A549 (cell line): Measurements from ENCODE around the gene ELF4. TPM values are rescaled to one million over a fixed set of nuclear protein-coding genes. Genes with fewer than 3 reads are reported as not detected.
"Not testable (repeated sequence)": the region's sequence is repeated elsewhere in the genome, so short reads cannot be mapped to it uniquely, and the experiment has no call there.

Experiments
- ATAC-seq, 2 experiments: fragments of 200-7000 bp in 1 of 2; fragments of >200 bp in 1 of 2; cut with Nextera tagmentation in 1 of 2; cut with Tn5 transposase in 1 of 2; 3 replicates each; pipeline versions ENCODE4 v1.8.0 to v1.9.1; 2018 to 2020; ENCODE audit warnings: mild to moderate bottlenecking in 1 of 2, moderate library complexity in 1 of 2
- CTCF ChIA-PET: fragments of 300-600 bp; sonication (Branson Sonifier 250); formaldehyde crosslinking; extraction: SDS; loops from one replicate; lab custom pipeline; 2021; ENCODE audit warnings: antibody characterized with exemption, inconsistent platforms; lab: Yijun Ruan, JAX
- POLR2A ChIA-PET: fragments of 350-600 bp; formaldehyde crosslinking; extraction: SDS; loops from one replicate; lab custom pipeline; 2021; ENCODE audit warnings: antibody characterized with exemption, inconsistent platforms; lab: Yijun Ruan, JAX
- DNase-seq, 2 experiments: peaks; one replicate each; pipeline versions ENCODE4 v3.0.0 to v3.0.0-alpha.2; 2011 to 2016; ENCODE audit warnings: low read depth in 1 of 2, low spot score in 1 of 2
- FAIRE-seq: peaks from 2 replicates; lab custom pipeline; 2011; peaks lifted over from hg19 to GRCh38; lab: Jason Lieb, UNC
- H3K27ac ChIP-seq, 2 experiments: fragments of >200 bp; sonication (Bioruptor Twin); formaldehyde crosslinking; 3 replicates each; pipeline ENCODE4 v1.5.1; 2016 to 2017
- H3K4me1 ChIP-seq: fragments of >200 bp; sonication (Bioruptor Twin); formaldehyde crosslinking; 3 replicates; pipeline ENCODE4 v1.6.1; 2016
- H3K4me2 ChIP-seq: fragments of >200 bp; sonication (Bioruptor Twin); formaldehyde crosslinking; 3 replicates; pipeline ENCODE4 v1.6.1; 2016
- H3K4me3 ChIP-seq: fragments of >200 bp; sonication (Bioruptor Twin); formaldehyde crosslinking; 3 replicates; pipeline ENCODE4 v1.5.1; 2016
- H3K9me3 ChIP-seq: fragments of >200 bp; sonication (Bioruptor Twin); formaldehyde crosslinking; 3 replicates; pipeline ENCODE4 v1.6.1; 2016
- BCL3 ChIP-seq: fragments of >200 bp; sonication (Bioruptor Twin); formaldehyde crosslinking; IDR thresholded peaks from 3 replicates; pipeline ENCODE4 v1.6.1; 2016
- CHD2 ChIP-seq: fragments of 150-350 bp; IDR thresholded peaks from 2 replicates; pipeline ENCODE4 v1.6.1; 2014; ENCODE audit warnings: low read length; ENCODE audit not compliant: partially characterized antibody
- E2F6 ChIP-seq: IDR thresholded peaks from 2 replicates; pipeline ENCODE4 v1.6.1; 2012; ENCODE audit warnings: low read depth, borderline replicate concordance
- EHF ChIP-seq: fragments of 250-450 bp; sonication (Bioruptor Pico); IDR thresholded peaks from 2 replicates; pipeline ENCODE4 v1.5.0; 2020; ENCODE audit warnings: mild to moderate bottlenecking
- EHMT2 ChIP-seq: fragments of 200-600 bp; sonication (generic); IDR thresholded peaks from 2 replicates; pipeline ENCODE4 v1.6.1; 2016; ENCODE audit warnings: antibody characterized with exemption, low read depth, mild to moderate bottlenecking, moderate library complexity
- ELK1 ChIP-seq: fragments of 150-350 bp; IDR thresholded peaks from 2 replicates; pipeline ENCODE4 v1.6.1; 2014; ENCODE audit warnings: low read depth, mild to moderate bottlenecking, low read length
- EP300 ChIP-seq, 2 experiments: fragments of >200 bp; sonication (Bioruptor Twin); formaldehyde crosslinking; IDR thresholded peaks; 2 replicates in 1 of 2; 3 replicates in 1 of 2; pipeline ENCODE4 v1.6.1; 2016 to 2017
- FOSL2 ChIP-seq, 2 experiments: fragments of 450-650 bp in 1 of 2; fragments of >200 bp in 1 of 2; sonication (Bioruptor Twin) in 1 of 2; formaldehyde crosslinking; IDR thresholded peaks; 2 replicates each; pipeline versions ENCODE4 v1.5.0 to v1.6.1; 2016 to 2020; ENCODE audit warnings: mild to moderate bottlenecking in 1 of 2, moderate library complexity in 1 of 2
- FOXS1 ChIP-seq: fragments of 250-450 bp; sonication (Bioruptor Pico); IDR thresholded peaks from 2 replicates; pipeline ENCODE4 v1.5.0; 2020; ENCODE audit warnings: mild to moderate bottlenecking, moderate library complexity
- HES2 ChIP-seq: fragments of >200 bp; sonication (Bioruptor Twin); formaldehyde crosslinking; IDR thresholded peaks from 2 replicates; pipeline ENCODE4 v1.6.1; 2016
- HEYL ChIP-seq: fragments of 250-450 bp; sonication (Bioruptor Pico); IDR thresholded peaks from 2 replicates; pipeline ENCODE4 v1.8.0; 2021; ENCODE audit warnings: mild to moderate bottlenecking, moderate library complexity
- HOXB13 ChIP-seq: fragments of 250-450 bp; sonication (Bioruptor Pico); IDR thresholded peaks from 2 replicates; pipeline ENCODE4 v1.5.0; 2020; ENCODE audit warnings: low read depth, mild to moderate bottlenecking, moderate library complexity
- POLR2A ChIP-seq: IDR thresholded peaks from 2 replicates; pipeline ENCODE4 v1.6.1; 2012; ENCODE audit warnings: mild to moderate bottlenecking, low read length
- RAD21 ChIP-seq, 2 experiments: fragments of >200 bp in 1 of 2; sonication (Bioruptor Twin) in 1 of 2; formaldehyde crosslinking in 1 of 2; IDR thresholded peaks in 1 of 2; conservative IDR thresholded peaks in 1 of 2; 2 replicates in 1 of 2; 3 replicates in 1 of 2; pipeline ENCODE4 v1.6.1; 2012 to 2018; ENCODE audit warnings: inconsistent platforms in 1 of 2
- RARB ChIP-seq: fragments of 250-450 bp; sonication (Bioruptor Pico); IDR thresholded peaks from 2 replicates; pipeline ENCODE4 v1.8.0; 2021; ENCODE audit warnings: mild to moderate bottlenecking, moderate library complexity
- TFCP2L1 ChIP-seq: fragments of 250-450 bp; sonication (Bioruptor Pico); IDR thresholded peaks from 2 replicates; pipeline ENCODE4 v1.5.0; 2021; ENCODE audit warnings: mild to moderate bottlenecking
- ZNF302 ChIP-seq: fragments of 250-450 bp; sonication (Bioruptor Pico); IDR thresholded peaks from 2 replicates; pipeline ENCODE4 v1.9.0; 2021; ENCODE audit warnings: inconsistent platforms, mild to moderate bottlenecking, moderate library complexity
- ZSCAN20 ChIP-seq: fragments of 250-450 bp; sonication (Bioruptor Pico); IDR thresholded peaks from 2 replicates; pipeline ENCODE4 v1.8.0; 2022; ENCODE audit warnings: mild to moderate bottlenecking, moderate library complexity
- WGBS: methylation state at CpG from one replicate; pipeline ENCODE4 v1.1.6; 2017; ENCODE audit errors: missing lambda C conversion rate; 5-methylcytosine and 5-hydroxymethylcytosine counted together
- polyA plus RNA-seq, 4 experiments: library from polyadenylated mRNA; depleted of rRNA in 3 of 4; stranded (reverse); fragments of >200 nt; fragmentation: RNase III in 1 of 4; extraction: RNeasy Plus Mini Kit Qiagen cat#74134 plus additional on column Dnase treatment in 1 of 4; gene quantifications; 2 replicates in 3 of 4; 3 replicates in 1 of 4; pipeline ENCODE4 v1.2.3, GENCODE V29; 2011 to 2017

Gene ELF4
- polyA plus RNA-seq, 2 of the 4 experiments (the other 2 are of a cell fraction): 16.0 to 18.0 TPM

- peak overlapping the region; percentile 94 to 100 for H3K27ac ChIP-seq
- CTCF ChIA-PET: interaction anchor here (0.7 to 8.4 kb wide), 25 partner anchors 12 to 516 kb away, joined by 3 to 91 read pairs (median 4); no protein-coding TSS in a partner anchor
- peak; percentile 44 to 63 for ATAC-seq
Measured at GRCh38 chrX:130120321-130120731, 10.0 kb upstream of the ELF4 start.

GRCh38 chrX:130119312-130119898 lies 9.1 kb upstream of the ELF4 start:
- ATAC-seq: no peak
- no peak for DNase-seq
- H3K27ac ChIP-seq: peak overlapping the region in 1 of 2 experiments; percentile 69; a peak in 1 of 6 replicates
- peaks cover 30% of the 10 kb centered on the region for H3K4me1 ChIP-seq
- WGBS: 78% methylated on average over 12 of the region's 14 CpGs
- FAIRE-seq: no peak
- TF ChIP-seq HEYL (CRISPR knock-in tag): no peak
- no peak for TF ChIP-seq TFCP2L1 (CRISPR knock-in tag)
- no peak for TF ChIP-seq RARB (CRISPR knock-in tag)
- no peak for TF ChIP-seq ZNF302
- TF ChIP-seq E2F6: no peak
- TF ChIP-seq EHF: no peak
- TF ChIP-seq EHMT2: no peak
- no peak for TF ChIP-seq EP300 (IDR thresholded peaks at IDR 0.05)
- ChIA-PET CTCF (interaction anchor here (0.6 to 8.4 kb wide), 12 partner anchors 12 to 515 kb away, joined by 3 to 91 read pairs (median 4); partner anchors contain the start of gene AIFM1), POLR2A (no interaction called here)
- no peaks in the 10 kb centered on the region for H3K9me3 ChIP-seq
- H3K4me2 ChIP-seq: peak overlapping the region; percentile 9; the same call in 1 of the 3 replicates
- H3K4me3 ChIP-seq: no peak overlapping the region

More at GRCh38 chrX:130120321-130120731, 10.0 kb upstream of the ELF4 start:
- DNase-seq (no peak), FAIRE-seq (no peak)
- peak overlapping the region; percentile 46 for H3K4me3 ChIP-seq
- WGBS: 80% methylated on average over 8 of the region's 28 CpGs
- TF ChIP-seq RAD21 (conservative IDR thresholded peaks at IDR 0.05 in 1 of 2, IDR thresholded peaks at IDR 0.05 in 1 of 2) (no peak), HES2 (no peak), ZSCAN20 (CRISPR knock-in tag) (no peak)
- TF ChIP-seq, all 56 proteins: peak for 0
- POLR2A ChIA-PET: interaction anchor here (1.1 to 1.4 kb wide), 3 partner anchors 9 to 41 kb away, joined by 3 read pairs; no protein-coding TSS in a partner anchor
- Histone ChIP-seq H3K4me1 (peaks cover 30% of the 10 kb centered on the region), H3K4me2 (peak overlapping the region; percentile 76), H3K9me3 (no peaks in the 10 kb centered on the region)

GRCh38 chrX:130118441-130119311 lies 8.4 kb upstream of the ELF4 start:
- Histone ChIP-seq H3K4me2 (peak overlapping the region; percentile 33), H3K27ac (peak overlapping the region in 1 of 2 experiments; percentile 69; a peak in 3 of 6 replicates), H3K9me3 (no peaks in the 10 kb centered on the region), H3K4me1 (peaks cover 35% of the 10 kb centered on the region), H3K4me3 (no peak overlapping the region)
- POLR2A ChIA-PET: no interaction called here
- DNase-seq (peak in 1 of 2 experiments; percentile 43), FAIRE-seq (no peak), ATAC-seq (peak in 1 of 2 experiments; percentile 26; a peak in 2 of 6 replicates)
- TF ChIP-seq FOXS1: no peak
- no peak for TF ChIP-seq FOSL2 (IDR thresholded peaks at IDR 0.05)
- TF ChIP-seq FOSL2 (CRISPR knock-in tag; IDR thresholded peaks at IDR 0.05): peak; percentile 44
- CTCF ChIA-PET: interaction anchor here (1.3 to 8.4 kb wide), 3 partner anchors 39 to 193 kb away, joined by 3 to 91 read pairs (median 7); partner anchors contain the start of gene AIFM1
- 66% methylated on average over 20 of the region's 21 CpGs for WGBS

GRCh38 chrX:130117166-130117565 lies 6.9 kb upstream of the ELF4 start:
- 92% methylated on average over 7 of the region's 7 CpGs for WGBS
- Histone ChIP-seq H3K4me3 (no peak overlapping the region), H3K27ac (no peak overlapping the region), H3K4me1 (peaks cover 35% of the 10 kb centered on the region), H3K4me2 (no peak overlapping the region), H3K9me3 (no peaks in the 10 kb centered on the region)
- FAIRE-seq (no peak), ATAC-seq (no peak), DNase-seq (no peak)
- ChIA-PET CTCF (interaction anchor here (0.6 to 8.4 kb wide), 5 partner anchors 38 to 525 kb away, joined by 3 to 91 read pairs (median 3); no protein-coding TSS in a partner anchor), POLR2A (no interaction called here)
- TF ChIP-seq HOXB13 (CRISPR knock-in tag) (no peak), POLR2A (no peak), ZNF302 (no peak), TFCP2L1 (CRISPR knock-in tag) (no peak), CHD2 (no peak), EHMT2 (no peak), ELK1 (no peak), BCL3 (no peak), EHF (no peak)
- TF ChIP-seq, all 56 proteins: peak for 0

GRCh38 chrX:130115119-130115885 lies 5.0 kb upstream of the ELF4 start:
- CTCF ChIA-PET: interaction anchor here (0.6 to 8.4 kb wide), 3 partner anchors 21 to 46 kb away, joined by 3 to 91 read pairs (median 4); no protein-coding TSS in a partner anchor
- H3K27ac ChIP-seq, POLR2A ChIA-PET, ATAC-seq, DNase-seq, H3K4me2 ChIP-seq, H3K4me3 ChIP-seq, H3K9me3 ChIP-seq: not testable (repeated sequence)
- FAIRE-seq: peak; percentile 68
- WGBS: 86% methylated on average over 8 of the region's 10 CpGs
- peaks cover 33% of the 10 kb centered on the region for H3K4me1 ChIP-seq
